ENCODE data around the gene CATSPER1. TPM values are rescaled to one million over a fixed set of nuclear protein-coding genes. Genes with fewer than 3 reads are reported as not detected.

CATSPER1 gene
- total and polyA plus RNA-seq, 2 of the 8 experiments (the other 6 are each of a cell fraction or from before 2014, with no cell fraction given) = not detected

DNA sequence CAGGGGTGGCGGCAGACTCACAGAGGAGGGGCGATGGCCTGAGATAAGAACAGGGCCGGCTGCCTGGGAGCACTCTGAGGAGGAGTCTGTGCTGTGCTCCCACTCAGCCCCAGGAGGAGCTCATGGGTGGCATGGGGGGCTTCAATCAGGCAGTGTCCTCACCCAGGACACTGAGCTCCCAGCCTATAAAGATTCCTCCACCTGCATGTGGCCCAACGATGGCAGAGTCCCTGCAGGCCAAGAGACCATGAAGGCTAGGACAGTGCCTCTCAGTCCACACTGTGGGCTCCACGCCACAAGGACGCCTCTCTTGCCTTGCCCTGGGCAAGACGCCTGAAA lies 12.5 kb downstream of the CATSPER1 start:
- Histone ChIP-seq H4K91ac (replicated peaks; ENCODE audit: insufficient read length, low read length) (no peak overlapping the region), H3K27ac (ENCODE audit: low read depth, low read length) (no peak overlapping the region), H3K14ac (ENCODE audit: insufficient read length) (no peak overlapping the region), H3K23ac (ENCODE audit: insufficient read length) (no peak overlapping the region), H2AK5ac (ENCODE audit: low read depth, low read length) (no peak overlapping the region), H3K9ac (replicated peaks in 1 of 4; ENCODE audit: extremely low read depth in 1 of 4, low read depth in 3 of 4, low read length in 3 of 4) (no peak overlapping the region), H4K5ac (ENCODE audit: insufficient read length, low read depth, low read length) (no peak overlapping the region), H3K27me3 (replicated peaks in 1 of 4; ENCODE audit: control insufficient read depth in 3 of 4, extremely low read depth in 1 of 4, insufficient read depth in 3 of 4, low read length in 3 of 4) (peaks cover 6 to 26% (median 24%) of the 10 kb centered on the region in 4 experiments), H4K8ac (ENCODE audit: extremely low read depth, insufficient read depth, low read length) (no peak overlapping the region), H3K79me2 (ENCODE audit: control insufficient read depth in 1 of 2, insufficient read depth in 2 of 2, low read length in 2 of 2) (no peaks in the 10 kb centered on the region), H2BK5ac (ENCODE audit: low read depth, low read length) (no peak overlapping the region), H3K4me3 (ENCODE audit: extremely low read depth in 1 of 4, insufficient read depth in 2 of 4, low read depth in 3 of 4, low read length in 4 of 4) (no peak overlapping the region), H3K4me2 (ENCODE audit: insufficient read depth in 1 of 2, low read depth in 2 of 2, low read length in 2 of 2) (no peak overlapping the region), H3K56ac (replicated peaks; ENCODE audit: insufficient read length, low read depth, low read length) (no peak overlapping the region), H2AFZ (ENCODE audit: low read length) (no peak overlapping the region), H3K79me1 (ENCODE audit: low read depth, low read length) (no peaks in the 10 kb centered on the region), H3K36me3 (ENCODE audit: control insufficient read depth in 2 of 4, insufficient read depth in 4 of 4, low read length in 3 of 4) (no peaks in the 10 kb centered on the region), H2BK12ac (ENCODE audit: low read depth, low read length) (no peak overlapping the region), H3K9me3 (ENCODE audit: insufficient read depth in 2 of 2, low read depth in 1 of 2, low read length in 1 of 2) (no peaks in the 10 kb centered on the region), H3K4ac (replicated peaks; ENCODE audit: insufficient read length, low read depth, low read length) (no peak overlapping the region), H2BK15ac (ENCODE audit: low read length) (no peak overlapping the region), H2BK20ac (ENCODE audit: low read length) (no peak overlapping the region), H3K18ac (ENCODE audit: extremely low read depth, low read length) (no peak overlapping the region), H4K20me1 (replicated peaks in 1 of 2; ENCODE audit: control insufficient read depth in 1 of 2, insufficient read depth in 2 of 2, low read length in 2 of 2) (no peaks in the 10 kb centered on the region), H3K4me1 (replicated peaks in 1 of 4; ENCODE audit: control insufficient read depth in 3 of 4, insufficient read depth in 4 of 4, low read length in 3 of 4) (peaks cover 0 to 8% (median 5%) of the 10 kb centered on the region in 4 experiments; a peak in 5 of 7 replicates), H2BK120ac (replicated peaks; ENCODE audit: low read depth, low read length) (no peak overlapping the region), H3K23me2 (ENCODE audit: low read depth, low read length) (peaks cover 2% of the 10 kb centered on the region; the same call in 1 of the 2 replicates)
- DNase-seq (ENCODE audit: low read depth in 1 of 2, low spot score in 2 of 2) (no peak), FAIRE-seq (no peak)
- TF ChIP-seq CREB1 (IDR thresholded peaks at IDR 0.05) (no peak), KDM5A (IDR thresholded peaks at IDR 0.05; ENCODE audit: low read length) (no peak), BCL11A (IDR thresholded peaks at IDR 0.05; ENCODE audit: low read depth in 2 of 2, low read length in 2 of 2) (no peak), POLR2A (IDR thresholded peaks at IDR 0.05; ENCODE audit: control extremely low read depth in 1 of 2, low read depth in 2 of 2, low read length in 2 of 2) (no peak), CBX5 (IDR thresholded peaks at IDR 0.05; ENCODE audit: low read depth, low read length) (no peak), RAD21 (IDR thresholded peaks at IDR 0.05 in 1 of 2, conservative IDR thresholded peaks at IDR 0.05 in 1 of 2; ENCODE audit: low read depth in 2 of 2, low read length in 2 of 2) (no peak), CHD2 (IDR thresholded peaks at IDR 0.05; ENCODE audit: low read length) (no peak), TCF12 (IDR thresholded peaks at IDR 0.05; ENCODE audit: low read depth, low read length) (no peak), SAP30 (IDR thresholded peaks at IDR 0.05; ENCODE audit: insufficient read depth, insufficient replicate concordance, low read length) (no peak), KDM1A (IDR thresholded peaks at IDR 0.05; ENCODE audit: borderline replicate concordance, low read length) (no peak), NANOG (IDR thresholded peaks at IDR 0.05; ENCODE audit: insufficient read depth, low read depth, low read length, poor library complexity, severe bottlenecking) (no peak)
- TF ChIP-seq, protein P1, sequence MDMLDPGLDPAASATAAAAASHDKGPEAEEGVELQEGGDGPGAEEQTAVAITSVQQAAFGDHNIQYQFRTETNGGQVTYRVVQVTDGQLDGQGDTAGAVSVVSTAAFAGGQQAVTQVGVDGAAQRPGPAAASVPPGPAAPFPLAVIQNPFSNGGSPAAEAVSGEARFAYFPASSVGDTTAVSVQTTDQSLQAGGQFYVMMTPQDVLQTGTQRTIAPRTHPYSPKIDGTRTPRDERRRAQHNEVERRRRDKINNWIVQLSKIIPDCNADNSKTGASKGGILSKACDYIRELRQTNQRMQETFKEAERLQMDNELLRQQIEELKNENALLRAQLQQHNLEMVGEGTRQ (IDR thresholded peaks at IDR 0.05; ENCODE audit: low read length) = no peak
- POLR2A ChIA-PET (ENCODE audit: partially characterized antibody) = interaction anchor here (1.3 to 3.5 kb wide), 3 partner anchors 8 to 32 kb away, joined by 4 to 15 read pairs (median 5); partner anchors contain the start of genes BANF1 and EIF1AD
- CTCF ChIA-PET (ENCODE audit: partially characterized antibody) = interaction anchor here (0.8 to 6.4 kb wide), 7 partner anchors 9 to 130 kb away, joined by 3 to 35 read pairs (median 3); no protein-coding TSS in a partner anchor
- 84% methylated on average over 7 of the region's 7 CpGs; no CpG with 5 or more reads in 1 of the 2 experiments for WGBS, 2 experiments (ENCODE audit: extremely low coverage in 1 of 2, insufficient coverage in 1 of 2, insufficient read length in 1 of 2, insufficient replicate concordance in 2 of 2, low coverage in 1 of 2, low lambda C conversion rate in 2 of 2, missing lambda C conversion rate in 1 of 2)
